Stimulated activated CD8-positive, alpha-beta memory T cell treated with anti-CD3 and anti-CD28 coated beads, Interleukin-12 subunit alpha, Interleukin-12 subunit beta, amount 100 ng/mL, for 4 hours (primary cell): ENCODE results near the gene PURB.
"Not testable (repeated sequence)": the region's sequence is repeated elsewhere in the genome, so short reads cannot be mapped to it uniquely, and the experiment has no call there.

Source experiments
- DNase-seq: peaks from one replicate; pipeline ENCODE4 v3.0.0-alpha.2; 2020; ENCODE audit warnings: low read depth

The PURB gene

DNA sequence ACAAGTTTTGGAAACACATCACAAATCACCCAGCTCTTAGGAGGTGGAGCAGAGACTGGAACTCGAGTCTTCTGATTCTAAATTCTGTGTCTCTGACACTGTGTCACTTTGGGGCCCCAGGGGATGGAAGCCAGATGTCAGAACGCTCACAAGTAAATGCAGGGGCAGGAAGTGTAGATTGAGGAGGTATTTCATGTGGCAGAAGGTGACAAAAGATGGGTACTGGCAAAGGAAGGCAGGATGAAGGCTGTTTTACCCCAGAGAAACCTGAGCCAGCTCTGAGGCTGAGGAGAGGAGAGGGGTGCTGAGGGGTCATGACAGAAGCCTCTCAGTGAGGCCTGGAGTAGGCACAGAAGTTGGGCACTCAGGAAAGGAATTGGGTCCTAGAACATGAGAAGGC is 6.0 kb upstream of the PURB start:
- peak; percentile 13 for DNase-seq

DNA sequence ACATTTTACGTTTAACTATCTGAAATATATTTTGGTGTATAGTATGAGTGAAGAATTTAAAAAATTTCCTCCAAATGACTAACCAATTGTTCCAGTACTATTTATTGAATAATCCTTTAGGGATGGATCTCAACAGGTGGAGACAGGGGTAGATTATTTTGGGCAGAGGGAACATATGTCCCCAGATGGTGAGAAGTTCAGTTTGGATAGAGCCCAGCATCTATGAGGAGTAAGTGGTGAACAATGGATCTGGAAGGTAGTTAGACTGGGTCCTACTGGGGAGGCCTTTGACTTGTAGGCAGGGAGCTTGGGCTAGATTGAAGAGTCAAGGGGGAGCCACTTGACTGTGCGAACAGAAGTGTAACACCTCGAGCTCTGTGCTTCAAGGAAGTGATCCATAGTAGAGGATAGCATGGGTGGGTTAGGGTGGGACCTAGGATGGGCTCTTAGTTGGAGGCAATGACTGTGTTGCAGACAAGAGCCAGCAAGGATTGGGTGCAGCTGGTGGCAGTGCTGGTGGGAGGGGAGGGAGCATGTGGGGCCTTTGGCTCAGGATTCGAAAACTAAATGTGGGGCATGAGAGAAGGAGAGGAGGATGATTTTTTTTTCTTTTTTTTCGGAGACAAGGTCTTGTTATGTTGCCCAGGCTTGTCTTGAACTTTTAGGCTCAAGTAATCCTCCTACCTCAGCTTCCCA is 3.9 kb upstream of the PURB start:
- no peak for DNase-seq

DNA sequence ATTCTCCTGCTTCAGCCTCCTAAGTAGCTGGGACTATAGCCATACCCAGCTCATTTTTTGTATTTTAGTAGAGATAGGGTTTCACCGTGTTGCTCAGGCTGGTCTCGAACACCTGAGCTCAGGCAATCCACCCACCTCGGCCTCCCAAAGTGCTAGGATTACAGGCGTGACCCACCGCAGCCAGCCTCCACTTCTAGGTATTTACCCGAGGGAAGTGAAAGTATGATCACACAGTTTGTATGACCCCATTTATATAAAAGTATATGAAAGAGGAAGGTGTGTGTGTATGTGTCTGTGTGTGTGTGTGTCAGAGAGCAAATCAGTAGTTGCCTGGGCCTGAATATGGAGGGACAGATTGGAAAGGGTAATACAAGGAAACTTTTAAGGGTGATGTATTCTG is 2.0 kb upstream of the PURB start:
- no peak for DNase-seq

DNA sequence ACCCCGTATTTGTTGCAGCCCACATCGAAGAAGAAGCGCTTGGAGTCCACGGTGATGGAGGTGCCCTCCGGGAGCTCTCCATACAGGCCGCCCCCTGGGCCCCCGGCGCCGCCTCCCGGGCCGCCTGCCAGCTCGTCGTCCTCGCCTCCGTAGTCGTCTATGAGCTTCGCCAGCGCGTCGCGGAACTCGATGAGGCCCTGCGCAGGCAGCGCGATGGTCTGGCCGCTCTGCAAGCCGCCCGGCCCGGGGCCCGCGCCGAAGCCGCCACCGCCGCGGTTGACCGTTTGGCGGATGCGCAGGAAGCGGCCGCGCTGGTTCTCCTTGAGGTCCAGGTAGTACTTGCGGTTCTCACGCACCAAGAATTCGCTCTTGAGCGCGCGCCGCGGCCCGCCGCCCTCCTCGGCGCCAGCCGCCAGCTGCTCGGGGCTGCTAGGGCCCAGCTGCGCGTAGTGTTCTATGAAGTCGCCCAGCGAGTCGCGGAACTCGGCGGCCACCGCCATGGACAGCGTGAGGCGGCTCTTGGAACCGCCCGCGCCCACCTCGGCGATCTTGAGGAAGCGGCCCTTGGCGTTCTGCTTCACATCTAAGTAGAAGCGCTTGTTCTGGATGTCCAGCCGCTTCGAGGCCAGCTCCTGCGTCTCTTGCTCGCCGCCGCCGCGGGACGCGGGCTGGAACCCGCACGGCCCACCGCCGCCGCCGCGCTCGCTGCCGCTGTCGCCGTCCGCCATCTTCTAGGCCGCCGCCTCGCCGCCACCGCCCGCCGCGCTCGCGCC is 523 bp downstream of the PURB start:
- DNase-seq, result peak; percentile 28

DNA sequence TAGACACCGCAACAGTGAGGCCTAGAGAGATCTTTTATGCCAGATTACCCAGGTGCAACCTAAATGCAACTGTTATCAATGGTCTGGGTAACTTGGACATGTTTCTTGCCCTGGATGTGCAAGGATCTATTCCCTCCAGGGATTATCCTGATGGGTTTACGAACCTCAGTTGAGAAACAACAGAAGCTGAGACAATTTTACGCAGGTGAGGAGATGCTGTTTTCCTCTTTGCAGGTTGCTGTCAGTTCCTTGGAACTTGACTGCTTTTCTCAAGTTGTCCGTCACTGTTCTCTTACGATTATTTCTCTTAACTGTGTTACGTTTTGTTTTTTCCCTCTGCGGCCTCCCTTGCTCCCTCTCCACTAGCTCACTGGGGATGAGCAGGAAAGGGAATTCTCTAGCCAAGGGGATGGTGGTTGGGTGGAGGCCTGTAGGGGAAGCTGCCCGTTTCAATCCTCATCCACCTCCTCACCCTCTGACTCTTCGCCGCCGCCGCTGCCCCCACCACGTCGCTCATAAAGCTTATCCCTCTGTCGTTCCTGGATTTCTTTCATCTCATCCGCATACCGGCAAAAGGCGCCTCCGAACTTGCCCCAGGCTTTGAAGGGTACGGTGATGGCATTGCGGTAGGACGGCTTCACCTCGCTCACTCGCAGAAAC is 1.2 kb downstream of the PURB start:
- no peak for DNase-seq

DNA sequence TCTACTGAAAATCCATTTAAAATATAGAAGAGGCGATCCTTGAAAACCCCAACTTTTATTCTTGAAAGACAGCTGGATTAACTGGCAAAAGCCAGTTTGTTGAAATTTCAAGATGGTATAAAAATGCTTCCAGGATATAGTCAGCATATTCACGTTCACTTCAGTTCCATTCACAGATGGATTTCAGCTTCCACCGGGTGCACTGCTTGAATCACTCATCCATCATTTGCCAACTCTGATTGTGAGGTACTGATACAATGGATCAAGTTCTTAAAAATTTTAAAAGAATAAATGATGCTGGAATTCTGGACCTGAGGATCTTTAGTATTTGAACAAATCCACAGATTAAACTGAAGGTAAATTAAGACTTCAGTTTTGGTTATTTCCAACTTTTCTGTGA is 2.4 kb downstream of the PURB start:
- DNase-seq, result no peak

DNA sequence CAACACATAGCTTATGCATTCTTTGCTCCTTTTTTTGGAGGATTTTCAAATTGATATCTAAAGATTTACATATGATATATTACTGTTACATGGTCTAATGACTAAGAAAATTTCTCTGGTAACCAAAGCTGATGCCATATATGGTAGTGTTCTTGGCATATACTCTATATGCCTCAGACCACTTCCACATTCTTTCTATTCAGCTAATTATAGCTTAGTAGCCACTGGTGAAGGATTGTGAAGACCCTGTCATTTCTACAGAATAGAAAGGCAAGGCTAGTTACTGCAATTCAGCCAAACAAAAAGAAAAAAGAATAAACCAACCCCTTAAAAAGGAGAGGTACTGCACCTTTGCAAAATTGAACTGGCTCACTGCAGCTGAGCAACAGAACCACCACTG is 3.7 kb downstream of the PURB start:
- no peak for DNase-seq

DNA sequence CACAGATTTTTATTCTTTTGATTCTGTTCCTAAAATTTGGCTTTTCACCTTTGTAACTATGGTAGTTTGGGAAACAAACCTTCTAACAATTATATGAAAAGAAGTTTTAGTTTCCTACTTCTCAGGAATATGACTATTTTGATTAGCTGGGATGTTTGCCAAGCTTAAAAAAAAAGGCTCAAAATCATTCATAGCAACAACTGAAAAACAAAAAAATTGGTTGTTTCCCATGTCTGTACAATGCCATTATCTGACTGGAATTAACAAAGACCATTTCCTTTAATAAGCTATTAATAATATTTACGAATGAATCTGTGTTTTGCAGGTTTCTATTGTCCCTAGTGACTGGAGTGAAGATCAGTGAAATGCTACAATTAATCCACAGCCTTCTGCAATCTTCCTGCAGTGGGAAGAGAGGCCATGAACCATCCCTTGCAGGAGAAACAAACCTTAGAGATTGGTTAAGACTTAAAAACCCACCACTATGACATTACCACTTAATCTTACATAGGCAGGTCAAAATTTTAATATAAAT is 4.2 kb downstream of the PURB start:
- DNase-seq, result no peak

DNA sequence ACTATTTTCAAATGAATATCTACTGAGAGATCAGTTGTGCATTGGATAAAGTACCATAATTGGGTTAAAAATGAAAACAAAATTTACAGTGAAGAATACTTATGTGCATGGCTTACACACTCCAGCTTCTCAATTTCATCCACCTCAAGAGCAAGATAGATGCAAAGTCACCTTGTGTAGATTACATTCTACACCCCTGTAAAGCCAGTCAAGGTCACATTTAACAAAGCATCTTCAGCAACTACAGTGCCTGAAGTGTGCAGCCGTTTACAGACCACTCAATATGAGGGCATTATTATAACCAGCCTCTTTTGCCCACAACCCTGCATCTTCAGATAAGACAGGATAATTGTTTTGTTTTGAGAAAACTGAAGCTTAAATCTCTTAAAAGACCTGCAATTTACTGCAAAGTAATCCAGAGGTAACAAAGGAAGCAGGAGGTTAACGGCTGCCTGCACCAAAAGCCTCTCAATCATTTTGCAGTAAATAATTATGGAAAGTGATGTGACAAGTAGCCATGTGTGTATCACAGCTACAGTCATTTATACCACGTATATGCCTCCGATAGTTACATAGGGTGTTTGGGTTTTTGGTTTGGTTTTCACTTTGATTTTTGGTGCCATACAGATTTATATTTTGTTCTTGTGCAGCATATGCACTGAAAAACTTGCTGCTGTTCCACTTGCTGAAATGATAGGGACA is 4.9 kb downstream of the PURB start:
- DNase-seq, result no peak

DNA sequence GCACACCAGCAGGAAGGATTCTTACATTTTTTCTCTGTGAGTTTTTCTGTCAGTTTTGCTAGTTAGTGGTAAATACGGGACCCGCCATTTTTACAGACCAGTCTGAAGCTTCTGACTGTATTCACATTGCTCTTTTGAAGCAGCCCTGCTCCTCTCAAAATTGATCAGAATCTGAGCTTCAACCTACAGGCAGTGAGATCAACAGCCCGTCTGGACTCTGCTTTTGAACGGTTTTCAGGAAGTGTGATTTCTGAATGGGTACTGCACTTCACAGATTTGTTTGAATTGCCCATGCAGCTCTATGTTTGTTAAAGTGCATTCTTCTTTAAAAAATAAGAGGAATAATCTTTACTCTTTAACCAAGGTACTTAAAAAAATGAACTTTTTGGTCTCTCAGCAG is 8.9 kb downstream of the PURB start:
- DNase-seq, result no peak

DNA sequence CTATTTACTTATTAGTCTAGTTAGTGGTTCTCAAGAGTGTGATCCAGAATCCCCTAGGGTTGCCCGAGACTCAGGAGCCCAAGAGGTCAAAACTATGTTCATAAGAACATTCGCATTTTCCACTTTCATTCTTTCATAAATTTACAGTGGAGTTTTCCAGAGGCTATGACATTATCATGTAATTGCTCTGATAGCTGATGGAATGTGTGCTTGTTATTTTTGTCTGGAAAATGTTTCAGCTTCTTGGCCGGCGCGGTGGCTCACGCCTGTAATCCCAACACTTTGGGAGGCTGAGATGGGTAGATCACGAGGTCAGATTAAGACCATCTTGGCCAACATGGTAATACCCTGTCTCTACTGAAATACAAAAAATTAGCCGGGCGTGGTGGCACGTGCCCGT is 10.1 kb downstream of the PURB start:
- no peak for DNase-seq

DNA sequence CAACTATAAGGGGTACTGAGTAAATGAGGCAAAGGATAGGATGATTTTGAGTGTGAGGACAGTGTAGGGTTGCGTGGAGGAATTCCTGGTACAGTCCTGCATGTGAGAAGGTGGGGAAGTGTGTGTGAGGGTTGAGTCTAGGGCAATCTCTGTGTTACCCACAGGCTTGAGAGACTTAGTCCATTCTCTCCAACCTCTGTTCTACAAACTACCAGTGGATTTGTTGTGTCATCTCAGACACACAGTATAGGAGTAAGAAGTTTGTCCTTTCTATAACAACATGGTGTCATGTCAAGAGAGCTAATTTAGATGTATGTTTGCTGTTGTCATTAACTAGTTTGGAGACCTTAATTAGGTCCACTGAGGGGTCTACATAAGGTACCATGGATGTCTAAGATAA is 12.5 kb downstream of the PURB start:
- no peak for DNase-seq

DNA sequence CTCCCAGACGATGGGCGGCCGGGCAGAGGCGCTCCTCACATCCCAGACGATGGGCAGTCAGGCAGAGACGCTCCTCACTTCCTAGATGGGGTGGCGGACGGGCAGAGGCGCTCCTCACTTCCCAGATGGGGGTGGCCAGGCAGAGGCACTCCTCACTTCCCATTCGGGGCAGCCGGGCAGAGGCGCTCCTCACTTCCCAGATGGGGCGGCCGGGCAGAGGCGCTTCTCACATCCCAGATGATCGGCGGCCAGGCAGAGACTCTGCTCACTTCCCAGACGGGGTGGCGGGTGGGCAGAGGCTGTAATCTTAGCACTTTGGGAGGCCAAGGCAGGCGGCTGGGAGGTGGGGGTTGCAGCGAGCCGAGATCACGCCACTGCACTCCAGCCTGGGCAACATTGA is 13.4 kb downstream of the PURB start:
- not testable (repeated sequence) for DNase-seq

DNA sequence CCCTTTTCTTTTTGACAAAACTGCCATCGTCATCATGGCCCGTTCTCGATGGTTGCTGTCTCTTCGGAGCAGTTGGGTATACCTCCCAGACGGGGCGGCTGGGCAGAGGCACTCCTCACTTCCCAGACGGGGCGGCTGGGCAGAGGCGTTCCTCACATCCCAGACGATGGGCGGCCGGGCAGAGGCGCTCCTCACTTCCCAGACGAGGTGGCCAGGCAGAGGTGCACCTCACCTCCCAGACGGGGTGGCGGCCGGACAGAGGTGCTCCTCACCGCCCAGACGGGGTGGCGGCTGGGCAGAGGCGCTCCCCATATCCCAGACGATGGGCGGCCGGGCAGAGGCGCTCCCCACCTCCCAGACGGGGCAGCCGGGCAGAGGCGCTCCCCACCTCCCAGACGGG is 14.6 kb downstream of the PURB start:
- DNase-seq, result not testable (repeated sequence)

DNA sequence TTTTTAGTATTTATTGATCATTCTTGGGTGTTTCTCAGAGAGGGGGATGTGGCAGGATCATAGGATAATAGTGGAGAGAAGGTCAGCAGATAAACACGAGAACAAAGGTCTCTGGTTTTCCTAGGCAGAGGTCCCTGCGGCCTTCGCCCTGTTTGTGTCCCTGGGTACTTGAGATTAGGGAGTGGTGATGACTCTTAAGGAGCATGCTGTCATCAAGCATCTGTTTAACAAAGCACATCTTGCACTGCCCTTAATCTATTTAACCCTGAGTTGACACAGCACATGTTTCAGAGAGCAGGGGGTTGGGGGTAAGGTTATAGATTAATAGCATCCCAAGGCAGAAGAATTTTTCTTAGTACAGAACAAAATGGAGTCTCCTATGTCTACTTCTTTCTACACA is 15.0 kb downstream of the PURB start:
- DNase-seq, result not testable (repeated sequence)

DNA sequence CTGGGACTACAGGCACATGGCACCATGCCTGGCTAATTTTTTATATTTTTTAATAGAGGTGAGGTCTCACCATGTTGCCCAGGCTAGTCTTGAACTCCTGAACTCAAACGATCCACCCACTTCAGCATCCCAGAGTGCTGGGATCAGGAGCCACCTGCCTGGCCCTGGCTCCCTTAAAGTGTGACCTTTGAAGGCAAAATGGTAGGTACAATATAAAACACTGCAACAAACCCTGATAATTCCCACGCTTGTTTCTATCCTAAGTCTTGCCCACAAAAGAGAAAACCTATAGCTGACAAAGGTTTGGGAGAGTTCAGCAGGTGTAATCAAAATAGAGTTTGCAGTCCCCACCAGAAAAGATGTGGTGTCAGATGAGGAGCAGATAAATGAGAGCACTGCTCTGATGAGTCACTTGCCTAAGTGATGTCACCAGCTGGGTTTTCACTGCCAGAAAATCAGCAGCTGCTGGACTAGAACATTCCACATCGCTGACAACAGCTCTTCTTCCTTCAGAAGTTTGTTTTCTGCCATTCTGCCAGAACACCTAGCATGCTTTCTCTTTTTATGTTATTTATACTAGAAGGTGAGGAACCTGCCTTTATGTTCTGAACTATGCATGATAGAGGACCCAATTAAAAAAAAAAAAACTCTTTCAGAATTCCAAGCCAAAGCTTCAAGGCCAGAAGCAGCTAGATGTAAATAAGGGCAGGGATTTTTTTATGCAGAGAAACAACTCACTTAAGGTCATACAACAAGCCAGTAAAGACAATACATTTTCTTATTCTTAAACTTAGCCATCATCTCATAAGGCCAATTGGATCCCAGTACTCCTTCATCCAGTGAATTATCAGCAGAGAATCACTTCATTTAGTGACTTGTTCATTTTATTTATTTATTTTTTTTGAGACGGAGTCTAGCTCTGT is 18.0 kb downstream of the PURB start:
- no peak for DNase-seq

DNA sequence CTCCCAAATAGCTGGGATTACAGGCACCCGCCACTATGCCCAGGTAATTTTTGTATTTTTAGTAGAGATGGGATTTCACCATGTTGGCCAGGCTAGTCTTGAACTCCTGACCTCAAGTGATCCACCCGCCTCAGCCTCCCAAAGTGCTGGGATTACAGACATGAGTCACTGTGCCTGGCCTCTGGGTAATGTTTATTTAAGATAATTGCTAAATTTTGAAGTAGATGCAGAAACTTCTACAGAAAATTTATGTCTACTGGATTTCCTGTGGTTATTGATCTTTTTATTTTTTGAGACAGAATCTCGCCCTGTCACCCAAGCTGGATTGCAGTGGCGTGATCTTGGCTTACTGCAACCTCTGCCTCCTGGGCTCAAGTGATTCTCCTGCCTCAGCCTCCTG is 23.4 kb downstream of the PURB start:
- not testable (repeated sequence) for DNase-seq

DNA sequence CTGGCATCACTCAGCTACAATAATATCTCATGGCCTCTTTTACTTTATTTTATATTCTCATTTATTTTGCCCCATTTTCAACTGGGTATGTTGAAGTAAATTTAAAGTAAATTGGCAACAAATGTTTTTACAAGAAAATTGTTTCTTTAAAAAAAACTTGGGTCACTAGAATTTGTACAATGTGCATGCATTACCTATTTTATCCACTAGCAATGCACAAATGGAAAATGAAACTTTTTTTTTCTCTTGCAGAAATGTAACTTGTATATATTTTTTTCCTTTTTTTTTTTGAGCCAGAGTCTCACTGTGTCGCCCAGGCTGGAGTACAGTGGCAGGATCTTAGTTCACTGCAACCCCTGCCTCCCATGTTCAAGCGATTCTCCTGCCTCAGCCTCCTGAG is 27.2 kb downstream of the PURB start:
- no peak for DNase-seq

DNA sequence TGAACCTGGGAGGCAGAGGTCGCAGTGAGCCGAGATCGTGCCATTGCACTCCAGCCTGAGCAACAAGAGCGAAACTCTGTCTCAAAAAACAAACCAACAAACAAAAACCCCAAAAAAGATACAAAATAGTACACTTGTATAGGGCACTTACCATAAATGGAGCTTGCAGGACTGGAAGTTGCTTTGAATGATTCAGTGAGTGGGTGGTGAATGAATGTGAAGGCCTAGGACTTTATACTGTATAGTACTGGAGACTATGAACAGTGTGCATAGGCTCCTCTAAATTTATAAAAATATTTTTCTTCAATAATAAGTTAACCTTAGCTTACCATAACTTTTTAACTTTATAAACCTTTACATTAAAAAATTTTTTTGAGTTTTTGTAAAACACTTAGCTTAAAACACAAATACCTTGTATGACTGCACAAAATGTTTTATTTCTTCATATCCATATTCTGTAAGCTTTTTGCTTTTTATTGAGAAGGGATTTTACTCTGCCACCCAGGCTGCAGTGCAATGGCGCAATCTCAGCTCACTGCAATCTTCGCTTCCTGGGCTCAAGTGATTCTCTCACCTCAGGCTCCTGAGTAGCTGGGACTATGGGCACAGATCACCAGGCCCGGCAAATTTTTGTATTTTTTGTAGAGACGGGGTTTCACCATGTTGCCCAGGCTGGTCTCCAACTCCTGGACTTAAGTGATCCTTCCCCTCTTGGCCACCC is 30.5 kb downstream of the PURB start:
- DNase-seq, result no peak

DNA sequence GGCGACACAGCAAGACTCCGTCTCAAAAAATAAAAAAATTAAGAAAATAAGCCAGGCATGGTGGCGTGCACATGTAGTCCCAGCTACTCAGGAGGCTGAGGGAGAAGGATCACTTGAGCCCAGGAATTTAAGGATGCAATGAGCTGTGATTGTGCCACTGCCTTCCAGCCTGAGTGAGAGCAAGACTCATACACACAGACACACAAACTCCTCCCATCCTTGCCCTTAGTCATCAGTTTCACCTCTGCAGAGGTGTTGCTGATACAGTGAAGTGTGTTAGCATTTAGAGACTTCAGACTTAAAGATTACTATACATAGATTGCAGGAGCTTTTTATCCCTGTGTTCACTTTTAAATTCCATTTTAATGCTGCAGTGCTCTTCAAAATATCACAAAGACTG is 31.9 kb downstream of the PURB start:
- no peak for DNase-seq

DNA sequence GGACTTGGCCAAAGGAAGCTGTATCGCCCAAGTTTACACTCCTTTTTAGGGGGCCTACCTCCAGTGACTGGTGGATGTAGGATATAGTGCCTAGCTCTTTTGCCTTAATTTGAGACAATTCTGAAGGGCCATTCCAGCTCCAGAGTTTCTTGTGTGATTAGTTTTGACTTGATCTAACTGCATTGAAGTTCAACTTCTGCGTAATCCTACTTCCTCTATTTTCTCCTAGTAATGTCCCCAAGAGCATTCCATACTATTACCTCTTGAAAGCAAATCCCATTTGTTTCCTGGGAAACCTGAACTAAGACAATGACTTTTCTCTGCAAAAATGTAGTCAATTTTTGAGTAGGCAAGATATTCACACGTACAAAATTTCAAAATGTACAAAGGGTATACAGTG is 32.7 kb downstream of the PURB start:
- no peak for DNase-seq
